K562 (cell line): ENCODE measurements around the gene PPFIA3. TPM values are rescaled to one million over a fixed set of nuclear protein-coding genes. Genes with fewer than 3 reads are reported as not detected.

Experiments used
- ATAC-seq: fragments of 200-7000 bp; cut with Tn5 transposase; 3 replicates; pipeline ENCODE4 v1.9.1; 2020; ENCODE audit warnings: moderate library complexity
- BruUV-seq: library from RNA; stranded (reverse); fragments of 400-500 nt; replicated peaks from 2 replicates; lab custom pipeline; 2021; lab: Mats Ljungman, UMichigan
- CTCF ChIA-PET: fragments of 300-600 bp; formaldehyde crosslinking; extraction: SDS; loops from one replicate; lab custom pipeline; 2021; ENCODE audit warnings: low intra/inter-chr PET ratio; lab: Yijun Ruan, JAX
- POLR2A ChIA-PET: fragments of 300-600, 350-650 bp; sonication (Branson Sonifier 250); formaldehyde crosslinking; extraction: SDS; loops from one replicate; lab custom pipeline; 2021; ENCODE audit warnings: antibody characterized with exemption, inconsistent platforms; lab: Yijun Ruan, JAX
- DNase-seq, 4 experiments: peaks; one replicate each; pipeline versions ENCODE4 v3.0.0 to v3.0.0-alpha.2; 2011 to 2018; ENCODE audit warnings: low spot score in 3 of 4, mixed read lengths in 3 of 4; ENCODE audit errors: extremely low read depth in 1 of 4
- FAIRE-seq: peaks from 2 replicates; lab custom pipeline; 2011; peaks lifted over from hg19 to GRCh38; lab: Jason Lieb, UNC
- H2AFZ ChIP-seq: 2 replicates; pipeline ENCODE4 v1.6.0; 2011; ENCODE audit warnings: low read depth, low read length, control low read depth, inconsistent platforms
- H3K27ac ChIP-seq: fragments of 200-600 bp; 3 replicates; pipeline ENCODE4 v1.8.0; 2011; ENCODE audit warnings: low read depth, mild to moderate bottlenecking, control low read depth, inconsistent platforms, low read length, moderate library complexity, mixed read lengths; ENCODE audit errors: extremely low read depth
- H3K27me3 ChIP-seq, 2 experiments: fragments of 300-600 bp in 1 of 2; 2 replicates in 1 of 2; 3 replicates in 1 of 2; pipeline versions ENCODE4 v1.6.0 to v1.8.0; 2011; ENCODE audit warnings: inconsistent platforms in 2 of 2, low read length in 2 of 2, mild to moderate bottlenecking in 1 of 2, mixed read lengths in 1 of 2, moderate library complexity in 1 of 2; ENCODE audit not compliant: control insufficient read depth in 2 of 2, insufficient read depth in 2 of 2
- H3K36me3 ChIP-seq: fragments of 300-600 bp; 3 replicates; pipeline ENCODE4 v1.8.0; 2011; ENCODE audit warnings: mild to moderate bottlenecking, low read length, inconsistent platforms; ENCODE audit not compliant: control insufficient read depth, insufficient read depth
- H3K4me1 ChIP-seq, 2 experiments: fragments of 200-600 bp in 1 of 2; replicated peaks in 1 of 2; 2 replicates in 1 of 2; 3 replicates in 1 of 2; pipeline versions ENCODE4 v1.5.1 to v1.8.0; 2011; ENCODE audit warnings: inconsistent platforms in 2 of 2, low read length in 2 of 2, mild to moderate bottlenecking in 1 of 2, mixed read lengths in 1 of 2, moderate library complexity in 1 of 2; ENCODE audit not compliant: control insufficient read depth in 2 of 2, insufficient read depth in 2 of 2
- H3K4me2 ChIP-seq: 2 replicates; pipeline ENCODE4 v1.6.1; 2011; ENCODE audit warnings: low read length, control low read depth, inconsistent platforms, mixed read lengths; ENCODE audit not compliant: insufficient read depth
- H3K4me3 ChIP-seq: fragments of 200-600 bp; sonication (generic), shearing (Covaris generic); 2 replicates; pipeline ENCODE4 v1.5.1; 2016; ENCODE audit warnings: control low read depth, inconsistent platforms
- H3K79me2 ChIP-seq: fragments of 200-600 bp; 3 replicates; pipeline ENCODE4 v1.8.0; 2011; ENCODE audit warnings: low read length, inconsistent platforms; ENCODE audit not compliant: control insufficient read depth, insufficient read depth
- H3K9ac ChIP-seq, 2 experiments: 2 replicates each; pipeline versions ENCODE4 v1.6.0 to v1.6.1; 2011; ENCODE audit warnings: low read depth in 2 of 2, low read length in 2 of 2, control low read depth in 1 of 2, inconsistent platforms in 1 of 2, mild to moderate bottlenecking in 1 of 2, mixed read lengths in 1 of 2; ENCODE audit not compliant: insufficient read depth in 1 of 2
- H3K9me1 ChIP-seq: one replicate; pipeline ENCODE4 v1.6.0; 2011; ENCODE audit warnings: inconsistent platforms, mild to moderate bottlenecking, low read length, moderate library complexity; ENCODE audit not compliant: control insufficient read depth, insufficient read depth
- H3K9me3 ChIP-seq: replicated peaks from 2 replicates; pipeline ENCODE4 v1.5.1; 2011; ENCODE audit warnings: low read depth, low read length, inconsistent platforms; ENCODE audit not compliant: control insufficient read depth, insufficient read depth
- H4K20me1 ChIP-seq: replicated peaks from 2 replicates; pipeline ENCODE4 v1.6.1; 2011; ENCODE audit warnings: low read length, inconsistent platforms, mixed read lengths; ENCODE audit not compliant: control insufficient read depth, insufficient read depth
- BRD4 ChIP-seq: fragments of 200-600 bp; sonication (generic); IDR thresholded peaks from 2 replicates; pipeline ENCODE4 v1.6.1; 2017; ENCODE audit warnings: inconsistent platforms
- CEBPG ChIP-seq, 3 experiments: fragments of 200-800 bp in 1 of 3; sonication (Bioruptor generic) in 1 of 3; sonication (generic) in 1 of 3; formaldehyde crosslinking in 1 of 3; IDR thresholded peaks in 2 of 3; conservative IDR thresholded peaks in 1 of 3; 2 replicates each; pipeline versions ENCODE4 v1.6.1 to v1.8.0; 2016 to 2022; ENCODE audit warnings: missing compliant biosample characterization in 2 of 3, missing genetic modification characterization in 2 of 3, mild to moderate bottlenecking in 1 of 3, missing genetic modification reagents in 1 of 3
- CHD1 ChIP-seq: fragments of 200-600 bp; sonication (generic); IDR thresholded peaks from one replicate; pipeline ENCODE4 v1.6.1; 2012; ENCODE audit warnings: mild to moderate bottlenecking, moderate library complexity, low read length, inconsistent platforms
- CHD4 ChIP-seq: fragments of 200-600 bp; sonication (generic); IDR thresholded peaks from 3 replicates; pipeline ENCODE4 v1.6.1; 2012; ENCODE audit warnings: low read depth, mild to moderate bottlenecking, mixed read lengths, low read length, inconsistent platforms; ENCODE audit not compliant: insufficient read depth, insufficient replicate concordance, poor library complexity, severe bottlenecking
- DPF2 ChIP-seq: fragments of 450-650 bp; IDR thresholded peaks from 2 replicates; pipeline ENCODE4 v1.6.1; 2016
- EP400 ChIP-seq: fragments of 450-650 bp; IDR thresholded peaks from 2 replicates; pipeline ENCODE4 v1.6.1; 2017; ENCODE audit warnings: antibody characterized with exemption, mild to moderate bottlenecking, moderate library complexity
- KLF16 ChIP-seq: IDR thresholded peaks from 2 replicates; pipeline ENCODE4 v1.6.1; 2016; ENCODE audit warnings: antibody characterized with exemption
- NEUROD1 ChIP-seq: fragments of 150-350 bp; IDR thresholded peaks from 2 replicates; pipeline ENCODE4 v1.6.1; 2014; ENCODE audit warnings: borderline replicate concordance, low read length, low read depth; ENCODE audit not compliant: partially characterized antibody
- NFE2 ChIP-seq: IDR thresholded peaks from 2 replicates; pipeline ENCODE4 v1.6.1; 2014; ENCODE audit warnings: antibody characterized with exemption, low read depth
- NR2C1 ChIP-seq, 2 experiments: fragments of 450-650 bp; IDR thresholded peaks; 2 replicates each; pipeline ENCODE4 v1.6.1; 2017; ENCODE audit warnings: mild to moderate bottlenecking in 2 of 2, antibody characterized with exemption in 1 of 2, inconsistent platforms in 1 of 2, missing compliant biosample characterization in 1 of 2, missing genetic modification characterization in 1 of 2
- POLR2A ChIP-seq: fragments of 450-650 bp; conservative IDR thresholded peaks from 2 replicates; pipeline ENCODE4 v1.6.1; 2016
- SIN3A ChIP-seq, 2 experiments: fragments of 150-350 bp in 1 of 2; IDR thresholded peaks; 2 replicates each; pipeline ENCODE4 v1.6.1; 2011 to 2016; ENCODE audit warnings: borderline replicate concordance in 2 of 2, low read depth in 2 of 2, low read length in 2 of 2, mild to moderate bottlenecking in 2 of 2, moderate library complexity in 2 of 2; ENCODE audit not compliant: control insufficient read depth in 1 of 2
- SUPT5H ChIP-seq: fragments of 450-650 bp; IDR thresholded peaks from 2 replicates; pipeline ENCODE4 v1.6.1; 2016
- ZBTB1 ChIP-seq: sonication (generic); formaldehyde crosslinking; IDR thresholded peaks from 2 replicates; pipeline ENCODE4 v1.8.1; 2023; ENCODE audit warnings: missing genetic modification reagents, low read depth, mild to moderate bottlenecking, borderline replicate concordance
- ZNF431 ChIP-seq: sonication (generic); formaldehyde crosslinking; IDR thresholded peaks from 2 replicates; pipeline ENCODE4 v1.8.0; 2022; ENCODE audit warnings: mild to moderate bottlenecking, missing genetic modification reagents
- WGBS: fragments of 100-300 bp; shearing (Covaris generic); methylation state at CpG from one replicate; pipeline ENCODE4 v1.1.6; 2016; ENCODE audit warnings: low coverage, mixed read lengths; ENCODE audit not compliant: insufficient coverage; ENCODE audit errors: missing lambda C conversion rate; 5-methylcytosine and 5-hydroxymethylcytosine counted together
- in situ Hi-C: fragments of 300-500 bp; cut with MboI; formaldehyde crosslinking; loops from 4 replicates; pipeline ENCODE4 v1.15.0; 2018; ENCODE audit warnings: inconsistent platforms, mixed read lengths
- intact Hi-C: fragments of 100-400 bp; cut with micrococcal nuclease; formaldehyde crosslinking; loops from 2 replicates; pipeline ENCODE4 v1.14.2; 2022
- polyA plus RNA-seq, 8 experiments: library from polyadenylated mRNA; depleted of rRNA in 4 of 8; stranded (reverse) in 5 of 8; unstranded in 3 of 8; fragments of >200 nt; fragmentation: Nextera tagmentation in 2 of 8; fragmentation: Illumina TruSeq in 1 of 8; extraction: Ambion mirVana in 2 of 8; extraction: Trizol in 1 of 8; gene quantifications; 2 replicates each; pipeline versions ENCODE4 v1.2.1 to v1.2.3, GENCODE V29; 2011 to 2014; ENCODE audit warnings: inconsistent platforms in 1 of 8, missing spikeins in 1 of 8
- total RNA-seq, 7 experiments: library from RNA; depleted of rRNA in 6 of 7; stranded (reverse); fragments of >200 nt in 6 of 7; fragmentation: Illumina TruSeq in 2 of 7; extraction: Trizol in 2 of 7; gene quantifications; 2 replicates each; pipeline versions ENCODE4 v1.2.1 to v1.2.3, GENCODE V29; 2011 to 2021; ENCODE audit warnings: low replicate concordance in 1 of 7
- TF ChIP-seq, protein P1 (sequence below): fragments of 250-450 bp; sonication (Bioruptor Pico); IDR thresholded peaks from 2 replicates; pipeline ENCODE4 v1.4.0; 2020
- TF ChIP-seq, protein P2 (sequence below), 2 experiments: fragments of 200-800 bp in 1 of 2; sonication (Bioruptor generic) in 1 of 2; sonication (generic) in 1 of 2; formaldehyde crosslinking in 1 of 2; IDR thresholded peaks in 1 of 2; conservative IDR thresholded peaks in 1 of 2; 2 replicates each; pipeline versions ENCODE4 v1.5.0 to v1.6.1; 2016 to 2020; ENCODE audit warnings: missing compliant biosample characterization in 1 of 2, missing genetic modification characterization in 1 of 2, missing genetic modification reagents in 1 of 2

PPFIA3 gene
- total and polyA plus RNA-seq, 9 of the 15 experiments (the other 6 are each of a cell fraction or from before 2014, with no cell fraction given), result 0.10 to 53.0 (median 17.6) TPM

GRCh38 chr19:49085020-49085867 is 34.1 kb upstream of the PPFIA3 start, which contains the start of gene SNRNP70 (continued):
- TF ChIP-seq NFE2 (no peak; the same call in 1 of the 2 replicates), KLF16 (no peak), ZNF431 (no peak), NEUROD1 (no peak), SUPT5H (peak; percentile 99), POLR2A (peak; percentile 99), CHD4 (no peak)
- TF ChIP-seq, protein P1, sequence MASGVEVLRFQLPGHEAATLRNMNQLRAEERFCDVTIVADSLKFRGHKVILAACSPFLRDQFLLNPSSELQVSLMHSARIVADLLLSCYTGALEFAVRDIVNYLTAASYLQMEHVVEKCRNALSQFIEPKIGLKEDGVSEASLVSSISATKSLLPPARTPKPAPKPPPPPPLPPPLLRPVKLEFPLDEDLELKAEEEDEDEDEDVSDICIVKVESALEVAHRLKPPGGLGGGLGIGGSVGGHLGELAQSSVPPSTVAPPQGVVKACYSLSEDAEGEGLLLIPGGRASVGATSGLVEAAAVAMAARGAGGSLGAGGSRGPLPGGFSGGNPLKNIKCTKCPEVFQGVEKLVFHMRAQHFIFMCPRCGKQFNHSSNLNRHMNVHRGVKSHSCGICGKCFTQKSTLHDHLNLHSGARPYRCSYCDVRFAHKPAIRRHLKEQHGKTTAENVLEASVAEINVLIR, result no peak

- BruUV-seq, result no TSS peak
- Histone ChIP-seq H3K4me2 (peak overlapping the region; percentile 92), H3K9me1 (no peaks in the 10 kb centered on the region), H3K4me3 (peak overlapping the region; percentile 77), H3K27ac (peak overlapping the region; percentile 94), H3K4me1 (peaks cover 13 to 38% of the 10 kb centered on the region in 2 experiments; a peak in 4 of 5 replicates), H3K79me2 (peaks cover 57% of the 10 kb centered on the region), H4K20me1 (peaks cover 26% of the 10 kb centered on the region), H3K9ac (peak overlapping the region; percentile 94 to 98), H2AFZ (peak overlapping the region; percentile 89), H3K9me3 (no peaks in the 10 kb centered on the region), H3K36me3 (peaks cover 40% of the 10 kb centered on the region), H3K27me3 (no peaks in the 10 kb centered on the region)
- no peak for DNase-seq
- ChIA-PET POLR2A (interaction anchor here (0.6 to 2.1 kb wide), 3 partner anchors 10 to 26 kb away, joined by 3 to 9 read pairs (median 6); no protein-coding TSS in a partner anchor), CTCF (no interaction called here)
- in situ Hi-C loops (no loop called here), intact Hi-C loops (no loop called here)
- no peak for FAIRE-seq
- 0% methylated on average over 13 of the region's 14 CpGs for WGBS
- 0 out of 2 replicates have a peak, but pooled peaks have one; percentile 7 for TF ChIP-seq NR2C1 (IDR thresholded peaks at IDR 0.05)
- TF ChIP-seq NR2C1 (tag; IDR thresholded peaks at IDR 0.05), result no peak
- TF ChIP-seq, protein P2, sequence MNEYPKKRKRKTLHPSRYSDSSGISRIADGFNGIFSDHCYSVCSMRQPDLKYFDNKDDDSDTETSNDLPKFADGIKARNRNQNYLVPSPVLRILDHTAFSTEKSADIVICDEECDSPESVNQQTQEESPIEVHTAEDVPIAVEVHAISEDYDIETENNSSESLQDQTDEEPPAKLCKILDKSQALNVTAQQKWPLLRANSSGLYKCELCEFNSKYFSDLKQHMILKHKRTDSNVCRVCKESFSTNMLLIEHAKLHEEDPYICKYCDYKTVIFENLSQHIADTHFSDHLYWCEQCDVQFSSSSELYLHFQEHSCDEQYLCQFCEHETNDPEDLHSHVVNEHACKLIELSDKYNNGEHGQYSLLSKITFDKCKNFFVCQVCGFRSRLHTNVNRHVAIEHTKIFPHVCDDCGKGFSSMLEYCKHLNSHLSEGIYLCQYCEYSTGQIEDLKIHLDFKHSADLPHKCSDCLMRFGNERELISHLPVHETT (CRISPR knock-in tag; conservative IDR thresholded peaks at IDR 0.05 in 1 of 2, IDR thresholded peaks at IDR 0.05 in 1 of 2), result 0 out of 4 replicates have a peak, but pooled peaks of 1 of the 2 experiments have one; percentile 13
- TF ChIP-seq CEBPG (CRISPR knock-in tag; IDR thresholded peaks at IDR 0.05), result no peak
- TF ChIP-seq CEBPG (tag; conservative IDR thresholded peaks at IDR 0.05 in 1 of 2, IDR thresholded peaks at IDR 0.05 in 1 of 2), result no peak
- no peak for TF ChIP-seq EP400
- 0 out of 2 replicates have a peak, but pooled peaks have one; percentile 4 for TF ChIP-seq BRD4
- 0 out of 2 replicates have a peak, but pooled peaks have one; percentile 13 for TF ChIP-seq DPF2
- peak; percentile 30; the same call in 1 of the 2 replicates for TF ChIP-seq ZBTB1 (CRISPR knock-in tag)
- peak; percentile 80 for TF ChIP-seq CHD1
- TF ChIP-seq SIN3A (IDR thresholded peaks at IDR 0.05; ENCODE audit: borderline replicate concordance in 2 of 2, control insufficient read depth in 1 of 2, low read depth in 2 of 2, low read length in 2 of 2), result 0 out of 4 replicates have a peak, but pooled peaks of 1 of the 2 experiments have one; percentile 8
- no peak for ATAC-seq
Observed at GRCh38 chr19:49085868-49086232, 33.5 kb upstream of the PPFIA3 start.
